A673 (cell line): ENCODE results near the gene AGMO. TPM values are rescaled to one million over a fixed set of nuclear protein-coding genes. Genes with fewer than 3 reads are reported as not detected.

Source experiments
- BruUV-seq: library from RNA; stranded (reverse); fragments of 400-500 nt; replicated peaks from 2 replicates; lab custom pipeline; 2021; lab: Mats Ljungman, UMichigan
- CTCF ChIA-PET: fragments of 300-600 bp; sonication (Branson Sonifier 250); formaldehyde crosslinking; loops from one replicate; lab custom pipeline; 2022; ENCODE audit warnings: antibody characterized with exemption; lab: Charles Lee
- POLR2A ChIA-PET: fragments of 300-600 bp; sonication (Branson Sonifier 250); formaldehyde crosslinking; loops from one replicate; lab custom pipeline; 2022; ENCODE audit warnings: antibody characterized with exemption; ENCODE audit not compliant: low non-redundant PET; lab: Charles Lee
- DNase-seq: peaks from one replicate; pipeline ENCODE4 v3.0.0-alpha.2; 2015; ENCODE audit warnings: low spot score
- H3K27ac ChIP-seq: fragments of 200-600 bp; sonication (generic); 2 replicates; pipeline ENCODE4 v1.5.1; 2016; ENCODE audit warnings: mixed run types, low read depth, mild to moderate bottlenecking, mixed read lengths, antibody characterized with exemption, low read length; ENCODE audit not compliant: poor library complexity, severe bottlenecking
- H3K27me3 ChIP-seq: fragments of 200-600 bp; sonication (generic); replicated peaks from 2 replicates; pipeline ENCODE4 v1.6.1; 2017; ENCODE audit warnings: mixed run types, low read depth, mild to moderate bottlenecking, mixed read lengths, antibody characterized with exemption, low read length; ENCODE audit not compliant: insufficient read depth, poor library complexity
- H3K36me3 ChIP-seq: fragments of 200-600 bp; sonication (generic); 2 replicates; pipeline ENCODE4 v1.6.1; 2016; ENCODE audit warnings: mixed run types, mild to moderate bottlenecking, mixed read lengths, antibody characterized with exemption, low read length; ENCODE audit not compliant: insufficient read depth, poor library complexity, severe bottlenecking
- H3K4me1 ChIP-seq: fragments of 200-600 bp; sonication (generic); 2 replicates; pipeline ENCODE4 v1.6.1; 2017; ENCODE audit warnings: mixed run types, mild to moderate bottlenecking, mixed read lengths, antibody characterized with exemption, low read length; ENCODE audit not compliant: insufficient read depth, poor library complexity, severe bottlenecking
- H3K4me3 ChIP-seq: fragments of 200-600 bp; sonication (generic); 2 replicates; pipeline ENCODE4 v1.5.1; 2016; ENCODE audit warnings: low read depth, mixed run types, mild to moderate bottlenecking, mixed read lengths, low read length; ENCODE audit not compliant: poor library complexity, severe bottlenecking
- H3K9me3 ChIP-seq: fragments of 200-600 bp; sonication (generic); 2 replicates; pipeline ENCODE4 v1.6.1; 2016; ENCODE audit warnings: mixed run types, low read depth, mild to moderate bottlenecking, mixed read lengths, antibody characterized with exemption, low read length; ENCODE audit not compliant: poor library complexity, severe bottlenecking
- EZH2 ChIP-seq: fragments of 200-600 bp; sonication (generic); IDR thresholded peaks from 2 replicates; pipeline ENCODE4 v1.6.1; 2017; ENCODE audit warnings: borderline replicate concordance, low read depth, mild to moderate bottlenecking, mixed read lengths, antibody characterized with exemption, low read length; ENCODE audit not compliant: poor library complexity, severe bottlenecking
- intact Hi-C: fragments of 100-400 bp; cut with micrococcal nuclease; formaldehyde crosslinking; loops from one replicate; pipeline ENCODE4 v1.10.0; 2022; ENCODE audit not compliant: unreplicated experiment
- total RNA-seq: library from RNA; stranded (reverse); gene quantifications from 2 replicates; pipeline ENCODE4 v1.2.3, GENCODE V29; 2021
- TF ChIP-seq, protein P1 (sequence below): fragments of 300-800, 200-600 bp; sonication (generic); conservative IDR thresholded peaks from 2 replicates; pipeline ENCODE4 v1.5.1; 2017; ENCODE audit warnings: low read depth, mild to moderate bottlenecking, antibody characterized with exemption, low read length, moderate library complexity, mixed read lengths

The AGMO gene
- total RNA-seq, 1 experiment from 2014 or later, result not detected

GRCh38 chr7:15475808-15476530 is 85.8 kb downstream of the AGMO start:
- no peaks in the 10 kb centered on the region for H3K9me3 ChIP-seq
- POLR2A ChIA-PET, result no interaction called here
- no peaks in the 10 kb centered on the region for H3K4me1 ChIP-seq
- no peak overlapping the region for H3K4me3 ChIP-seq
- intact Hi-C loops, result no loop called here
- CTCF ChIA-PET, result no interaction called here
- no peaks in the 10 kb centered on the region for H3K36me3 ChIP-seq
- TF ChIP-seq EZH2, result no peak
- TF ChIP-seq, protein P1, sequence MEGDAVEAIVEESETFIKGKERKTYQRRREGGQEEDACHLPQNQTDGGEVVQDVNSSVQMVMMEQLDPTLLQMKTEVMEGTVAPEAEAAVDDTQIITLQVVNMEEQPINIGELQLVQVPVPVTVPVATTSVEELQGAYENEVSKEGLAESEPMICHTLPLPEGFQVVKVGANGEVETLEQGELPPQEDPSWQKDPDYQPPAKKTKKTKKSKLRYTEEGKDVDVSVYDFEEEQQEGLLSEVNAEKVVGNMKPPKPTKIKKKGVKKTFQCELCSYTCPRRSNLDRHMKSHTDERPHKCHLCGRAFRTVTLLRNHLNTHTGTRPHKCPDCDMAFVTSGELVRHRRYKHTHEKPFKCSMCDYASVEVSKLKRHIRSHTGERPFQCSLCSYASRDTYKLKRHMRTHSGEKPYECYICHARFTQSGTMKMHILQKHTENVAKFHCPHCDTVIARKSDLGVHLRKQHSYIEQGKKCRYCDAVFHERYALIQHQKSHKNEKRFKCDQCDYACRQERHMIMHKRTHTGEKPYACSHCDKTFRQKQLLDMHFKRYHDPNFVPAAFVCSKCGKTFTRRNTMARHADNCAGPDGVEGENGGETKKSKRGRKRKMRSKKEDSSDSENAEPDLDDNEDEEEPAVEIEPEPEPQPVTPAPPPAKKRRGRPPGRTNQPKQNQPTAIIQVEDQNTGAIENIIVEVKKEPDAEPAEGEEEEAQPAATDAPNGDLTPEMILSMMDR, result no peak
- H3K27ac ChIP-seq, result no peak overlapping the region
- DNase-seq, result no peak
- no TSS peak for BruUV-seq
- H3K27me3 ChIP-seq, result peaks cover 6% of the 10 kb centered on the region

- H3K9me3 ChIP-seq, result no peaks in the 10 kb centered on the region
- no peak for TF ChIP-seq EZH2
- TF ChIP-seq, protein P1, result no peak
- H3K27ac ChIP-seq, result no peak overlapping the region
- H3K4me1 ChIP-seq, result no peaks in the 10 kb centered on the region
- H3K4me3 ChIP-seq, result no peak overlapping the region
- CTCF ChIA-PET, result no interaction called here
- POLR2A ChIA-PET, result no interaction called here
- no peaks in the 10 kb centered on the region for H3K36me3 ChIP-seq
- intact Hi-C loops, result no loop called here
- DNase-seq, result no peak
- peaks cover 6% of the 10 kb centered on the region for H3K27me3 ChIP-seq
- no TSS peak for BruUV-seq
Measured at GRCh38 chr7:15471669-15471950, 90.2 kb downstream of the AGMO start.

DNA sequence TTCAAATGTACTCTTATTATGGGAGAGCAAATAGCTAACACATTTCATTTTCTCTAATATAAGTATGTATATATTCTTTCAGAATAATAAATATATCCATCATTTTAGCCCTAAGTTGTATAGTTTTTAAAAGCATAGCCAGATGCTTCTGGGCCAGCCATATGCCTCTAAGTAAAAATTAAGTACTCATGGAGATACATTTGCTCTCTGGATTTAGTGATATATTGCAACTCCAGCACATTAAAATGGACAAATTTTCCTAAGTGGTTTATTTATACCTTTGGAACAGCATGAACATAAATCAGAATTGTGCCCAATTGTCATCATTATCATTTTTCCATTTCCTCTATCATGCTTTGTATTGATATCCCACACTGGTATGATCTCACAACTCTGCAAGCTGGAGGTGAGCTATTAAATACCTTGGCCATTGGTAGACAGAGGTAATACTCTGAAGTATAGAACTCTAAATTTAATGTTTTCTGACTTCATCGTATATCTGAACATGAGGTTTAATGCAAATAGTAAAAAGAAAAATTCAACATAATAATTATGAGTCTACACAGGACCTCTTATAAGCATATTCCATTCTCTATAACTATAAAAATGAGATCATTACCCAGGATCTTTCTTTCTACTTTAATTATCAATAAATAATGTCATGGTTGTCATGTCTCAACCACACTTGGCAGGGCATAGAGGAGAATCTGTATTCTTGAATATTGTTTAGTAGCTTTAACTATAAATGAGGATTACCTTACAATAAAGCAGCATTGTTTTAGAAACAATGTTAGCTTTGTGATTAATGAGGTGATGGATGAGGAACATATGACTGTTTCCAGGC is 90.8 kb downstream of the AGMO start:
- no TSS peak for BruUV-seq
- Histone ChIP-seq H3K9me3 (no peaks in the 10 kb centered on the region), H3K27me3 (peaks cover 4% of the 10 kb centered on the region), H3K4me3 (no peak overlapping the region), H3K36me3 (no peaks in the 10 kb centered on the region), H3K27ac (no peak overlapping the region), H3K4me1 (no peaks in the 10 kb centered on the region)
- ChIA-PET CTCF (no interaction called here), POLR2A (no interaction called here)
- no peak for TF ChIP-seq EZH2
- TF ChIP-seq, protein P1, result no peak
- intact Hi-C loops, result no loop called here
- DNase-seq, result no peak
